Measurements from ENCODE around the gene HK1.

- TF ChIP-seq POLR2A (IDR thresholded peaks at IDR 0.05; ENCODE audit: low read length) (no peak), GATA1 (IDR thresholded peaks at IDR 0.05; ENCODE audit: low read depth, low read length) (no peak)
Observed at GRCh38 chr10:69321039-69321715, 42.9 kb downstream of the HK1 start.
